Inflammatory macrophage treated with lipopolysaccharide for 1 hour (primary cell): ENCODE results near the gene SESN1.
A peak's percentile ranks its signal among the peaks of the same experiment; 100 is the strongest.

ENCODE experiments used
- DNase-seq, 2 donors: peaks; one replicate each; pipeline ENCODE4 v3.0.0-alpha.2; 2020 to 2022

The SESN1 gene

GRCh38 chr6:109024784-109025183 is 69.9 kb downstream of the SESN1 start:
- DNase-seq, result no peak

- DNase-seq, result no peak
Observed at GRCh38 chr6:109024368-109024767, 70.3 kb downstream of the SESN1 start.

- DNase-seq, result no peak
Observed at GRCh38 chr6:109023356-109023925, 71.2 kb downstream of the SESN1 start.

- no peak for DNase-seq
Observed at GRCh38 chr6:109021870-109022269, 72.8 kb downstream of the SESN1 start.

GRCh38 chr6:109019911-109020310 is 74.7 kb downstream of the SESN1 start:
- DNase-seq, result no peak

GRCh38 chr6:109015176-109015575 is 79.5 kb downstream of the SESN1 start:
- DNase-seq, result no peak

- peak; percentile 40 to 71 for DNase-seq
Observed at GRCh38 chr6:109014606-109015005, 80.0 kb downstream of the SESN1 start.

- DNase-seq, result peak; percentile 62 to 78
Observed at GRCh38 chr6:109013656-109014305, 80.9 kb downstream of the SESN1 start.

- DNase-seq, result no peak
Observed at GRCh38 chr6:109010705-109011102, 83.9 kb downstream of the SESN1 start.

GRCh38 chr6:109009962-109010704 is 84.5 kb downstream of the SESN1 start:
- no peak for DNase-seq

GRCh38 chr6:109009236-109009961 is 85.2 kb downstream of the SESN1 start:
- peak; percentile 86 to 91 for DNase-seq

GRCh38 chr6:109008537-109009235 is 86.0 kb downstream of the SESN1 start:
- DNase-seq, result peak; percentile 55 to 57

- no peak for DNase-seq
Observed at GRCh38 chr6:109008054-109008453, 86.6 kb downstream of the SESN1 start.

- DNase-seq, result no peak
Observed at GRCh38 chr6:109007521-109007920, 87.1 kb downstream of the SESN1 start.

GRCh38 chr6:109006818-109007217 is 87.8 kb downstream of the SESN1 start:
- DNase-seq, result no peak

- no peak for DNase-seq
Observed at GRCh38 chr6:109002882-109003281, 91.8 kb downstream of the SESN1 start.

GRCh38 chr6:109002051-109002697 is 92.5 kb downstream of the SESN1 start:
- peak in 1 of 2 donors; percentile 36 for DNase-seq

GRCh38 chr6:109001291-109001894 is 93.3 kb downstream of the SESN1 start:
- DNase-seq, result no peak

- DNase-seq, result no peak
Observed at GRCh38 chr6:109000289-109000688, 94.4 kb downstream of the SESN1 start.

GRCh38 chr6:108999428-108999827 is 95.2 kb downstream of the SESN1 start:
- DNase-seq, result no peak

- DNase-seq, result no peak
Observed at GRCh38 chr6:108998485-108998884, 96.2 kb downstream of the SESN1 start.

GRCh38 chr6:108996208-108996607 is 98.4 kb downstream of the SESN1 start:
- DNase-seq, result no peak
